K562 (cell line): ENCODE measurements around the gene TRNP1. TPM values are rescaled to one million over a fixed set of nuclear protein-coding genes. Genes with fewer than 3 reads are reported as not detected.
A peak's percentile ranks its signal among the peaks of the same experiment; 100 is the strongest.

Source experiments
- ATAC-seq: fragments of 200-7000 bp; cut with Tn5 transposase; 3 replicates; pipeline ENCODE4 v1.9.1; 2020; ENCODE audit warnings: moderate library complexity
- BruUV-seq: library from RNA; stranded (reverse); fragments of 400-500 nt; replicated peaks from 2 replicates; lab custom pipeline; 2021; lab: Mats Ljungman, UMichigan
- CTCF ChIA-PET: fragments of 300-600 bp; formaldehyde crosslinking; extraction: SDS; loops from one replicate; lab custom pipeline; 2021; ENCODE audit warnings: low intra/inter-chr PET ratio; lab: Yijun Ruan, JAX
- POLR2A ChIA-PET: fragments of 300-600, 350-650 bp; sonication (Branson Sonifier 250); formaldehyde crosslinking; extraction: SDS; loops from one replicate; lab custom pipeline; 2021; ENCODE audit warnings: antibody characterized with exemption, inconsistent platforms; lab: Yijun Ruan, JAX
- DNase-seq, 4 experiments: peaks; one replicate each; pipeline versions ENCODE4 v3.0.0 to v3.0.0-alpha.2; 2011 to 2018; ENCODE audit warnings: low spot score in 3 of 4, mixed read lengths in 3 of 4; ENCODE audit errors: extremely low read depth in 1 of 4
- FAIRE-seq: peaks from 2 replicates; lab custom pipeline; 2011; peaks lifted over from hg19 to GRCh38; lab: Jason Lieb, UNC
- H2AFZ ChIP-seq: 2 replicates; pipeline ENCODE4 v1.6.0; 2011; ENCODE audit warnings: low read depth, low read length, control low read depth, inconsistent platforms
- H3K27ac ChIP-seq: fragments of 200-600 bp; 3 replicates; pipeline ENCODE4 v1.8.0; 2011; ENCODE audit warnings: low read depth, mild to moderate bottlenecking, control low read depth, inconsistent platforms, low read length, moderate library complexity, mixed read lengths; ENCODE audit errors: extremely low read depth
- H3K27me3 ChIP-seq, 2 experiments: fragments of 300-600 bp in 1 of 2; 2 replicates in 1 of 2; 3 replicates in 1 of 2; pipeline versions ENCODE4 v1.6.0 to v1.8.0; 2011; ENCODE audit warnings: inconsistent platforms in 2 of 2, low read length in 2 of 2, mild to moderate bottlenecking in 1 of 2, mixed read lengths in 1 of 2, moderate library complexity in 1 of 2; ENCODE audit not compliant: control insufficient read depth in 2 of 2, insufficient read depth in 2 of 2
- H3K36me3 ChIP-seq: fragments of 300-600 bp; 3 replicates; pipeline ENCODE4 v1.8.0; 2011; ENCODE audit warnings: mild to moderate bottlenecking, low read length, inconsistent platforms; ENCODE audit not compliant: control insufficient read depth, insufficient read depth
- H3K4me1 ChIP-seq, 2 experiments: fragments of 200-600 bp in 1 of 2; replicated peaks in 1 of 2; 2 replicates in 1 of 2; 3 replicates in 1 of 2; pipeline versions ENCODE4 v1.5.1 to v1.8.0; 2011; ENCODE audit warnings: inconsistent platforms in 2 of 2, low read length in 2 of 2, mild to moderate bottlenecking in 1 of 2, mixed read lengths in 1 of 2, moderate library complexity in 1 of 2; ENCODE audit not compliant: control insufficient read depth in 2 of 2, insufficient read depth in 2 of 2
- H3K4me2 ChIP-seq: 2 replicates; pipeline ENCODE4 v1.6.1; 2011; ENCODE audit warnings: low read length, control low read depth, inconsistent platforms, mixed read lengths; ENCODE audit not compliant: insufficient read depth
- H3K4me3 ChIP-seq: fragments of 200-600 bp; sonication (generic), shearing (Covaris generic); 2 replicates; pipeline ENCODE4 v1.5.1; 2016; ENCODE audit warnings: control low read depth, inconsistent platforms
- H3K79me2 ChIP-seq: fragments of 200-600 bp; 3 replicates; pipeline ENCODE4 v1.8.0; 2011; ENCODE audit warnings: low read length, inconsistent platforms; ENCODE audit not compliant: control insufficient read depth, insufficient read depth
- H3K9ac ChIP-seq, 2 experiments: 2 replicates each; pipeline versions ENCODE4 v1.6.0 to v1.6.1; 2011; ENCODE audit warnings: low read depth in 2 of 2, low read length in 2 of 2, control low read depth in 1 of 2, inconsistent platforms in 1 of 2, mild to moderate bottlenecking in 1 of 2, mixed read lengths in 1 of 2; ENCODE audit not compliant: insufficient read depth in 1 of 2
- H3K9me1 ChIP-seq: one replicate; pipeline ENCODE4 v1.6.0; 2011; ENCODE audit warnings: inconsistent platforms, mild to moderate bottlenecking, low read length, moderate library complexity; ENCODE audit not compliant: control insufficient read depth, insufficient read depth
- H3K9me3 ChIP-seq: replicated peaks from 2 replicates; pipeline ENCODE4 v1.5.1; 2011; ENCODE audit warnings: low read depth, low read length, inconsistent platforms; ENCODE audit not compliant: control insufficient read depth, insufficient read depth
- H4K20me1 ChIP-seq: replicated peaks from 2 replicates; pipeline ENCODE4 v1.6.1; 2011; ENCODE audit warnings: low read length, inconsistent platforms, mixed read lengths; ENCODE audit not compliant: control insufficient read depth, insufficient read depth
- ARID1B ChIP-seq: fragments of 450-650 bp; IDR thresholded peaks from 2 replicates; pipeline ENCODE4 v1.6.1; 2016; ENCODE audit warnings: antibody characterized with exemption, mild to moderate bottlenecking, inconsistent platforms
- CBFA2T2 ChIP-seq: fragments of 450-650 bp; conservative IDR thresholded peaks from 2 replicates; pipeline ENCODE4 v1.6.1; 2017; ENCODE audit warnings: mild to moderate bottlenecking
- CBFA2T3 ChIP-seq: fragments of 450-650 bp; IDR thresholded peaks from 2 replicates; pipeline ENCODE4 v1.6.1; 2017
- E2F1 ChIP-seq: sonication (generic); formaldehyde crosslinking; IDR thresholded peaks from 2 replicates; pipeline ENCODE4 v1.8.1; 2023; ENCODE audit warnings: mild to moderate bottlenecking, missing genetic modification reagents, moderate library complexity
- KLF16 ChIP-seq: IDR thresholded peaks from 2 replicates; pipeline ENCODE4 v1.6.1; 2016; ENCODE audit warnings: antibody characterized with exemption
- OTX1 ChIP-seq: fragments of 450-650 bp; formaldehyde crosslinking; IDR thresholded peaks from 2 replicates; pipeline ENCODE4 v1.4.0; 2022; ENCODE audit warnings: mild to moderate bottlenecking
- PCBP1 ChIP-seq: fragments of 200-400 bp; formaldehyde crosslinking; IDR thresholded peaks from 2 replicates; pipeline ENCODE4 v1.6.1; 2018; ENCODE audit warnings: mild to moderate bottlenecking, low read depth, low read length; ENCODE audit not compliant: poor library complexity, severe bottlenecking
- STAT5A ChIP-seq: IDR thresholded peaks from 2 replicates; pipeline ENCODE4 v1.6.1; 2012; ENCODE audit warnings: low read length, inconsistent platforms, borderline replicate concordance
- TAL1 ChIP-seq: fragments of 450-650 bp; IDR thresholded peaks from 2 replicates; pipeline ENCODE4 v1.6.1; 2016; ENCODE audit warnings: mild to moderate bottlenecking
- TCF3 ChIP-seq: sonication (generic); formaldehyde crosslinking; IDR thresholded peaks from 2 replicates; pipeline ENCODE4 v1.4.0; 2020; ENCODE audit warnings: mild to moderate bottlenecking, missing genetic modification reagents
- TEAD4 ChIP-seq, 2 experiments: sonication (generic) in 1 of 2; formaldehyde crosslinking in 1 of 2; IDR thresholded peaks; 2 replicates each; pipeline versions ENCODE4 v1.6.1 to v1.8.0; 2012 to 2022; ENCODE audit warnings: borderline replicate concordance in 1 of 2, inconsistent platforms in 1 of 2, low read length in 1 of 2, mild to moderate bottlenecking in 1 of 2, missing genetic modification reagents in 1 of 2
- TFAP4 ChIP-seq: sonication (generic); formaldehyde crosslinking; IDR thresholded peaks from 2 replicates; pipeline ENCODE4 v1.8.0; 2022; ENCODE audit warnings: missing genetic modification reagents, mild to moderate bottlenecking, moderate library complexity, borderline replicate concordance
- VEZF1 ChIP-seq: fragments of 200-800 bp; sonication (Bioruptor generic); IDR thresholded peaks from 2 replicates; pipeline ENCODE4 v1.6.1; 2017; ENCODE audit warnings: missing genetic modification characterization, missing compliant biosample characterization
- ZBTB7A ChIP-seq: IDR thresholded peaks from 2 replicates; pipeline ENCODE4 v1.6.1; 2011; ENCODE audit warnings: low read depth, mild to moderate bottlenecking, low read length, moderate library complexity, borderline replicate concordance; ENCODE audit not compliant: control insufficient read depth
- ZNF639 ChIP-seq, 2 experiments: fragments of 200-800 bp in 1 of 2; sonication (Bioruptor generic) in 1 of 2; sonication (generic) in 1 of 2; formaldehyde crosslinking in 1 of 2; IDR thresholded peaks in 1 of 2; conservative IDR thresholded peaks in 1 of 2; 2 replicates each; pipeline versions ENCODE4 v1.5.0 to v1.6.1; 2016 to 2020; ENCODE audit warnings: missing compliant biosample characterization in 1 of 2, missing genetic modification characterization in 1 of 2, missing genetic modification reagents in 1 of 2
- WGBS: fragments of 100-300 bp; shearing (Covaris generic); methylation state at CpG from one replicate; pipeline ENCODE4 v1.1.6; 2016; ENCODE audit warnings: low coverage, mixed read lengths; ENCODE audit not compliant: insufficient coverage; ENCODE audit errors: missing lambda C conversion rate; 5-methylcytosine and 5-hydroxymethylcytosine counted together
- in situ Hi-C: fragments of 300-500 bp; cut with MboI; formaldehyde crosslinking; loops from 4 replicates; pipeline ENCODE4 v1.15.0; 2018; ENCODE audit warnings: inconsistent platforms, mixed read lengths
- intact Hi-C: fragments of 100-400 bp; cut with micrococcal nuclease; formaldehyde crosslinking; loops from 2 replicates; pipeline ENCODE4 v1.14.2; 2022
- polyA plus RNA-seq, 8 experiments: library from polyadenylated mRNA; depleted of rRNA in 4 of 8; stranded (reverse) in 5 of 8; unstranded in 3 of 8; fragments of >200 nt; fragmentation: Nextera tagmentation in 2 of 8; fragmentation: Illumina TruSeq in 1 of 8; extraction: Ambion mirVana in 2 of 8; extraction: Trizol in 1 of 8; gene quantifications; 2 replicates each; pipeline versions ENCODE4 v1.2.1 to v1.2.3, GENCODE V29; 2011 to 2014; ENCODE audit warnings: inconsistent platforms in 1 of 8, missing spikeins in 1 of 8
- total RNA-seq, 7 experiments: library from RNA; depleted of rRNA in 6 of 7; stranded (reverse); fragments of >200 nt in 6 of 7; fragmentation: Illumina TruSeq in 2 of 7; extraction: Trizol in 2 of 7; gene quantifications; 2 replicates each; pipeline versions ENCODE4 v1.2.1 to v1.2.3, GENCODE V29; 2011 to 2021; ENCODE audit warnings: low replicate concordance in 1 of 7

TRNP1 gene
- total and polyA plus RNA-seq, 9 of the 15 experiments (the other 6 are each of a cell fraction or from before 2014, with no cell fraction given), result 0.03 to 1.3 (median 0.95) TPM

- Histone ChIP-seq H3K9me1 (peaks cover 4% of the 10 kb centered on the region), H3K4me2 (peak overlapping the region; percentile 57), H3K79me2 (no peaks in the 10 kb centered on the region), H3K4me3 (no peak overlapping the region), H3K9ac (peak overlapping the region in 1 of 2 experiments; percentile 84; a peak in 2 of 4 replicates), H3K9me3 (no peaks in the 10 kb centered on the region; the same call in 1 of the 2 replicates), H3K27ac (no peak overlapping the region), H3K27me3 (no peaks in the 10 kb centered on the region), H2AFZ (peak overlapping the region; percentile 67), H3K4me1 (peaks cover 22 to 32% of the 10 kb centered on the region in 2 experiments; a peak in 4 of 5 replicates), H4K20me1 (no peaks in the 10 kb centered on the region), H3K36me3 (peaks cover 4% of the 10 kb centered on the region; the same call in 2 of the 3 replicates)
- DNase-seq (peak; percentile 78 to 89 (median 82)), ATAC-seq (peak; percentile 80), FAIRE-seq (peak; percentile 26)
- intact Hi-C loops, result no loop called here
- WGBS, result 16% methylated on average over 24 of the region's 24 CpGs
- ChIA-PET CTCF (no interaction called here), POLR2A (interaction anchor here (0.6 to 0.8 kb wide), 3 partner anchors 10 to 21 kb away, joined by 3 to 5 read pairs (median 3); no protein-coding TSS in a partner anchor)
- no TSS peak for BruUV-seq
- in situ Hi-C loops, result no loop called here
- TF ChIP-seq TFAP4, result peak; percentile 42; the same call in 1 of the 2 replicates
- TF ChIP-seq TEAD4 (IDR thresholded peaks at IDR 0.05; ENCODE audit: low read length), result peak; percentile 65
- no peak for TF ChIP-seq TEAD4 (CRISPR knock-in tag; IDR thresholded peaks at IDR 0.05; ENCODE audit: borderline replicate concordance)
- TF ChIP-seq KLF16, result peak; percentile 23; the same call in 1 of the 2 replicates
- peak; percentile 87 for TF ChIP-seq CBFA2T3
- peak; percentile 82 for TF ChIP-seq TCF3 (CRISPR knock-in tag)
- TF ChIP-seq E2F1, result no peak
- TF ChIP-seq ZBTB7A, result peak; percentile 96
- peak; percentile 58 for TF ChIP-seq VEZF1
- peak; percentile 70 for TF ChIP-seq TAL1
- no peak for TF ChIP-seq OTX1 (CRISPR knock-in tag)
- peak; percentile 57 for TF ChIP-seq PCBP1
- TF ChIP-seq ARID1B, result peak; percentile 78
- TF ChIP-seq STAT5A, result peak; percentile 43; the same call in 1 of the 2 replicates
- TF ChIP-seq ZNF639 (CRISPR knock-in tag; conservative IDR thresholded peaks at IDR 0.05 in 1 of 2, IDR thresholded peaks at IDR 0.05 in 1 of 2), result no peak
- TF ChIP-seq CBFA2T2, result peak; percentile 73
Measured at GRCh38 chr1:26951821-26952497, 41.5 kb upstream of the TRNP1 start.
